Astrocyte (in vitro differentiated cells and primary cell): ENCODE data around the gene UST.

ENCODE experiments used
- EZH2 ChIP-seq: IDR thresholded peaks from 2 replicates; pipeline ENCODE4 v1.6.1; 2012; ENCODE audit warnings: mild to moderate bottlenecking, low read length, inconsistent platforms; ENCODE audit not compliant: insufficient read depth
- TF ChIP-seq, protein P1 (sequence below): IDR thresholded peaks from 2 replicates; pipeline ENCODE4 v1.5.1; 2011; ENCODE audit warnings: low read depth, mild to moderate bottlenecking, inconsistent platforms, low read length, moderate library complexity; ENCODE audit not compliant: insufficient read depth

DNA sequence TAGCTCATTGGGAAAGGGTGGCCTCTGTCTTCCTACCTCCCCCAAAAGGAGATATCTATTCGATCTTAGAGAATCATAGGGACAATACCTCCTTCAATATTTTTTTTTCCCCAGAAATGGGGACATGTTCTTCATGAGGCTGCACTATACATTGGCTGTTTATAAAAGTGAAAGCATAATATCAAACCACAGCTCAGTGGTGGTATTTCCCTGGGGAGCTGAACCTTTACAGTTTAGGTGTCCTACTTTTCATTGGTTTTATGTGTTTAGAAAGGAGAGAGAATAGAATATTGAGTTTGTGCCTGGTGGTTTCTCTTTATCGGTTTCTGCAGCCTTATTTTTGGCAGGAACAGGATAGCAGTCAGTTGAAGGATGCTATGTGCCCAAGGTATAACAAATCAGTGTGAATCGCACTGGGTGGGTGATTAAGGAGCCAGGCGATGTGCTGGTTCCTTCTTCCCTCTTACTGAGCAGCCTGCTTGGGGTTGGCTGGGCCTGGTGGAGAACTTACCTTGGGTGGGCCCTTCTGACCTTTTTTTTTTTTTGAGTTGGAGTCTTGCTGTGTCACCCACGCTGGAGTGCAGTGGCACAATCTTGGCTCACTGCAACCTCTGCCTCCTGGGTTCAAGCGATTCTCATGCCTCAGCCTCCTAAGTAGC lies 25.2 kb downstream of the UST start:
- TF ChIP-seq, protein P1, sequence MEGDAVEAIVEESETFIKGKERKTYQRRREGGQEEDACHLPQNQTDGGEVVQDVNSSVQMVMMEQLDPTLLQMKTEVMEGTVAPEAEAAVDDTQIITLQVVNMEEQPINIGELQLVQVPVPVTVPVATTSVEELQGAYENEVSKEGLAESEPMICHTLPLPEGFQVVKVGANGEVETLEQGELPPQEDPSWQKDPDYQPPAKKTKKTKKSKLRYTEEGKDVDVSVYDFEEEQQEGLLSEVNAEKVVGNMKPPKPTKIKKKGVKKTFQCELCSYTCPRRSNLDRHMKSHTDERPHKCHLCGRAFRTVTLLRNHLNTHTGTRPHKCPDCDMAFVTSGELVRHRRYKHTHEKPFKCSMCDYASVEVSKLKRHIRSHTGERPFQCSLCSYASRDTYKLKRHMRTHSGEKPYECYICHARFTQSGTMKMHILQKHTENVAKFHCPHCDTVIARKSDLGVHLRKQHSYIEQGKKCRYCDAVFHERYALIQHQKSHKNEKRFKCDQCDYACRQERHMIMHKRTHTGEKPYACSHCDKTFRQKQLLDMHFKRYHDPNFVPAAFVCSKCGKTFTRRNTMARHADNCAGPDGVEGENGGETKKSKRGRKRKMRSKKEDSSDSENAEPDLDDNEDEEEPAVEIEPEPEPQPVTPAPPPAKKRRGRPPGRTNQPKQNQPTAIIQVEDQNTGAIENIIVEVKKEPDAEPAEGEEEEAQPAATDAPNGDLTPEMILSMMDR, result no peak
- TF ChIP-seq EZH2, result no peak
